MM.1S (cell line): ENCODE data around the gene USP25.

Source experiments
- EZH2phosphoT487 ChIP-seq: fragments of 300-600 bp; sonication (generic); IDR thresholded peaks from 2 replicates; pipeline ENCODE4 v1.6.1; 2018; ENCODE audit warnings: antibody characterized with exemption, low read length
- TF ChIP-seq, protein P1 (sequence below): fragments of 300-600 bp; sonication (generic); IDR thresholded peaks from 2 replicates; pipeline ENCODE4 v1.5.1; 2016; ENCODE audit warnings: antibody characterized with exemption, low read length, mixed read lengths

DNA sequence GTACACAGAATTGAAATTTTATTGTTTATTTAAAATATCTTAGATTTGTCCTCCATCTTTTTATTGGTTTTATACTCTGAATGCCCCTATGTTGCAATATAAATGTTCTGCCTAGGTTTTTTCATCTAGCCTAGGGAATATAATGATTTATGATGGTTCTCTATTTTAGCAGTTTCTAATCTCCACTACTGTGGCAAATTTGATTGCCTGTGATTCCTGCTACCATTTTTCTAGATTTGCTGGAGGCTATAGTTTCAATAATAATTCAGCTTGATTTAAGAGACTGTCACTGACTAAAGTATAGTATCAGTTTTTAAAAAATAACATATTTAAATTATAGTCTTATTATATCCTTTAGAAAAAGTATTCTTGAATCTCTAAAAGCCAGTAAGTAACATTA is 90.5 kb downstream of the USP25 start:
- TF ChIP-seq, protein P1, sequence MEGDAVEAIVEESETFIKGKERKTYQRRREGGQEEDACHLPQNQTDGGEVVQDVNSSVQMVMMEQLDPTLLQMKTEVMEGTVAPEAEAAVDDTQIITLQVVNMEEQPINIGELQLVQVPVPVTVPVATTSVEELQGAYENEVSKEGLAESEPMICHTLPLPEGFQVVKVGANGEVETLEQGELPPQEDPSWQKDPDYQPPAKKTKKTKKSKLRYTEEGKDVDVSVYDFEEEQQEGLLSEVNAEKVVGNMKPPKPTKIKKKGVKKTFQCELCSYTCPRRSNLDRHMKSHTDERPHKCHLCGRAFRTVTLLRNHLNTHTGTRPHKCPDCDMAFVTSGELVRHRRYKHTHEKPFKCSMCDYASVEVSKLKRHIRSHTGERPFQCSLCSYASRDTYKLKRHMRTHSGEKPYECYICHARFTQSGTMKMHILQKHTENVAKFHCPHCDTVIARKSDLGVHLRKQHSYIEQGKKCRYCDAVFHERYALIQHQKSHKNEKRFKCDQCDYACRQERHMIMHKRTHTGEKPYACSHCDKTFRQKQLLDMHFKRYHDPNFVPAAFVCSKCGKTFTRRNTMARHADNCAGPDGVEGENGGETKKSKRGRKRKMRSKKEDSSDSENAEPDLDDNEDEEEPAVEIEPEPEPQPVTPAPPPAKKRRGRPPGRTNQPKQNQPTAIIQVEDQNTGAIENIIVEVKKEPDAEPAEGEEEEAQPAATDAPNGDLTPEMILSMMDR, result no peak
- TF ChIP-seq EZH2phosphoT487, result no peak
